ENCODE measurements around the gene USH2A. TPM values are rescaled to one million over a fixed set of nuclear protein-coding genes. Genes with fewer than 3 reads are reported as not detected.

Gene USH2A
- total RNA-seq, 4 donors from 2014 or later = under 0.01 to 1.0 (median under 0.01) TPM; not detected in 1

DNA sequence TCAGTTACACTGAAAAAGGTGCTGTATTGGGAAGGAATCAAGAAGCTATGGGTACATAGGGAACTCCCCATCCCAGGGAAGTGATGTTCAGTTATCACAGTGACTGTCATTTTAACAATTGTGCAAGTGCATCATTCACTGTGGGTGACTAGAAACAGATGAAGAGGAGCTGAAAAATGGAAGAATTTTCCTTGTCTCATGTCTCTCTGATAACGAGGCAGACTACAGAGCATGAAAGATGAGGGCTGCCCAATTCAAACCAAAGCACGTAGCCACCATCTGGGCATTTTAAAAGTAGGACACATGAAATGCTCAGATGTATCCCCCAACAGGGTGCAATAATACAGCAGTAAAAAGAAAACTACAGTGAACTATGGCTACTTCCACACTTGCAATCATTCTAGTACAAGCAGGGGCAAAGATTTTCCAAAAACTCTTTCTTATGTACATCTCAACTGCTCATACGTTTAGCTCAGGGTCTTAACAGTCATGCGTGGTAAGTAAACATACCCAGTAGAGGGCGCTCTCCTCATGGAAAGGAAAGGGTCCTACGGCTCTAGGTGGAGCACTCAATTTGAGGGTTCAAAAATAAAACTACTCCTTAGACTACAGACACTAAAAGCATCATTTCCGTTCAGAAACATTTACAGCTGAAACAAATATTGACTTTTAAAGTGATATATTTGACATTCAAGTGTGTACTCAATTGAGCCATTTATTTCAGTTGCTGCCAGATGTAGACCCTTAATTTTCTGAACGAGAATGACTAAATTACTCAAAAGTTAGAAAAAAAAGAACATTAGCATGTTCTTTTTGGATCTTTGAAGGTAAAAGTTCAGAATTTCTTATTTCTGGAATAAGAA lies 713.0 kb downstream of the USH2A start:
- no peak for DNase-seq (ENCODE audit: low spot score in 2 of 2)
- H3K36me3 ChIP-seq = no peaks in the 10 kb centered on the region
- H3K4me3 ChIP-seq = no peak overlapping the region
- no peaks in the 10 kb centered on the region for H3K27me3 ChIP-seq
- TF ChIP-seq, protein P1, sequence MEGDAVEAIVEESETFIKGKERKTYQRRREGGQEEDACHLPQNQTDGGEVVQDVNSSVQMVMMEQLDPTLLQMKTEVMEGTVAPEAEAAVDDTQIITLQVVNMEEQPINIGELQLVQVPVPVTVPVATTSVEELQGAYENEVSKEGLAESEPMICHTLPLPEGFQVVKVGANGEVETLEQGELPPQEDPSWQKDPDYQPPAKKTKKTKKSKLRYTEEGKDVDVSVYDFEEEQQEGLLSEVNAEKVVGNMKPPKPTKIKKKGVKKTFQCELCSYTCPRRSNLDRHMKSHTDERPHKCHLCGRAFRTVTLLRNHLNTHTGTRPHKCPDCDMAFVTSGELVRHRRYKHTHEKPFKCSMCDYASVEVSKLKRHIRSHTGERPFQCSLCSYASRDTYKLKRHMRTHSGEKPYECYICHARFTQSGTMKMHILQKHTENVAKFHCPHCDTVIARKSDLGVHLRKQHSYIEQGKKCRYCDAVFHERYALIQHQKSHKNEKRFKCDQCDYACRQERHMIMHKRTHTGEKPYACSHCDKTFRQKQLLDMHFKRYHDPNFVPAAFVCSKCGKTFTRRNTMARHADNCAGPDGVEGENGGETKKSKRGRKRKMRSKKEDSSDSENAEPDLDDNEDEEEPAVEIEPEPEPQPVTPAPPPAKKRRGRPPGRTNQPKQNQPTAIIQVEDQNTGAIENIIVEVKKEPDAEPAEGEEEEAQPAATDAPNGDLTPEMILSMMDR (IDR thresholded peaks at IDR 0.05) = peak in 2 of 5 experiments; percentile 21 to 41
- no peak for TF ChIP-seq POLR2A (IDR thresholded peaks at IDR 0.05)
- 32 to 41% methylated on average over 8 of the region's 8 CpGs for WGBS, 2 donors
- no peak overlapping the region for H3K27ac ChIP-seq
- H3K4me1 ChIP-seq = no peaks in the 10 kb centered on the region
- H3K9me3 ChIP-seq = no peaks in the 10 kb centered on the region

DNA sequence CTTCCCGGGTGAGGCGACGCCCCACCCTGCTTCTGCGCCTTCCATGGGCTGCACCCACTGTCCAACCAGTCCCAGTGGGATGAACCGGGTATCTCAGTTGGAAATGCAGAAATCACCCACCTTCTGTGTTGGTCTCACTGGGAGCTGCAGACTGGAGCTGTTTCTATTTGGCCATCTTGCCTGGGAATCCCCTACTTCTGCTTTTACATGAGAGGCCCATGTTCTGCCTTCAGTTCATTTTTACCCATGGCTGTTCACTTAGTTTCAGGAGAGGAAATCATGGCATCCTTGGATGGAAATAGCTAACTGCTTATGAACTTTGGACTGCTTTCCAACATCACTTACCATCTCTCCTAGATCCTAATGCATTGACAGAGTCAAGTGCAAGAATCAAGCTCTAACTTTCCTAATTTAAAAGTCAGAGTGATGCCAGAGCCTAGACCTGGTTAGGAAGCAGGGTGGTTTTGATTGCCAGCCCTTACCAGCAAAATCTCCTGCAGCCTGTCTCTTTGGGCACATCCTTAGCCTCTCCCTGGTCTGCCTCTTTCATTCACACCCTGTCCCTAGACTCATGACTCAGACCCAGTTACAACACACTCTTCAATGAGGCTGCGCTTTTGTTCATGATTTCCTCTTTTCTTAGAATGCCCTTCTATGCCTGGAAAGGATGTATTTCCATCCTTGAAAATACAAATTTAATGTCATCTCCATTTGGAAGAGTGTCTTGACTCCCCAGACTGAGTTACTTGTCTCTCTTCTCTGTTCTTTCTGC lies 719.0 kb downstream of the USH2A start:
- peaks cover 0 to 6% (median 0%) of the 10 kb centered on the region in 4 donors for H3K9me3 ChIP-seq
- H3K27me3 ChIP-seq = no peaks in the 10 kb centered on the region
- no peak overlapping the region for H3K27ac ChIP-seq
- H3K36me3 ChIP-seq = no peaks in the 10 kb centered on the region
- H3K4me3 ChIP-seq = no peak overlapping the region
- no peaks in the 10 kb centered on the region for H3K4me1 ChIP-seq
- 76 to 78% methylated on average over 6 of the region's 6 CpGs for WGBS, 2 donors
- no peak for DNase-seq (ENCODE audit: low spot score in 2 of 2)
- TF ChIP-seq, protein P1 (IDR thresholded peaks at IDR 0.05) = no peak
- TF ChIP-seq POLR2A (IDR thresholded peaks at IDR 0.05) (no peak), EP300 (IDR thresholded peaks at IDR 0.05) (no peak)

DNA sequence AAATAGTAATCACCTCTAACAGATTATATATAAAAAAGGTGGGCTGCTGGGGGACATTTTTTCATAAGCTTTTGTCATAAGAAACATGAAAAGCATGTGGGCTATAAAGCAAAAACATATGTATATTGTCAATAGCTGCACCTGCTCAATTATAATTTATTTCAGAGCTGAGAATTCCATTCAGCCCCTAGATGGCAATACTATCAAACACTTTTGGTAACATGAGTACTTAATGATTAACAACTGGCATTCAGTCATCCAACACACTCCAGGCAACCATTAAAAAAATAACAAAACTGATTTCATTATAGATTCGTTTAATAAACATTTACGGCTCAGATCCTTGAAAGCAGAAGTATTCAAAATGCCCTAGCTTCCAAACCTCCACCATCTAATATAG lies 741.0 kb downstream of the USH2A start:
- 68 to 77% methylated on average over 2 of the region's 2 CpGs for WGBS, 2 donors
- DNase-seq (ENCODE audit: low spot score in 2 of 2) = no peak
- Histone ChIP-seq H3K4me1 (no peaks in the 10 kb centered on the region), H3K36me3 (no peaks in the 10 kb centered on the region), H3K9me3 (no peaks in the 10 kb centered on the region), H3K4me3 (no peak overlapping the region), H3K27ac (no peak overlapping the region), H3K27me3 (no peaks in the 10 kb centered on the region)
- no peak for TF ChIP-seq POLR2A (IDR thresholded peaks at IDR 0.05)
- TF ChIP-seq, protein P1 (IDR thresholded peaks at IDR 0.05) = no peak
- no peak for TF ChIP-seq EP300 (IDR thresholded peaks at IDR 0.05)

DNA sequence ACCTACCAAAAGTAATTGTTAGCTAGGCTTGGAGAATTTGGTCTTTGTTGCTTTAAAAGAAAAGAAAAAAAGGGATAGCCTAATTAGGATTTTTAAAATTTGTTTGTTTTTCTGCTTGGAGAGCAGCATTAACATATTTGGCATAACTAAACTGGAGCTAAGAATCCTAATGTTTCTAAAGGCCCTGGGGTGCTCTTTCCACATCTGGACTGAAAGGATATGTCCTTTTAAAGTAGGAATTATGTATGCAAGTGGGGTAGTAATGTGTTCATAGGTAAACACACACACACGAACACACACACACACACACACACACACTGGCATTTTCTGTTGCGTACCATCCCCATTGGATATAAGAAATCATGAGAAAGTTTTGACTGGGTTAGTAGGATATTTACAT lies 742.2 kb downstream of the USH2A start:
- WGBS, 2 donors = 77 to 78% methylated on average over 2 of the region's 2 CpGs

More for the DNA sequence above, 742.2 kb downstream of the USH2A start:
- DNase-seq (ENCODE audit: low spot score in 2 of 2) = no peak
- Histone ChIP-seq H3K4me3 (no peak overlapping the region), H3K36me3 (no peaks in the 10 kb centered on the region), H3K27ac (no peak overlapping the region), H3K9me3 (no peaks in the 10 kb centered on the region), H3K27me3 (no peaks in the 10 kb centered on the region), H3K4me1 (no peaks in the 10 kb centered on the region)
- TF ChIP-seq EP300 (IDR thresholded peaks at IDR 0.05) (no peak), POLR2A (IDR thresholded peaks at IDR 0.05) (no peak)
- TF ChIP-seq, protein P1 (IDR thresholded peaks at IDR 0.05) = no peak

All from tibial nerve (tissue), 4 donors.